Left lung (tissue), 10 donors: ENCODE results near the gene NET1. TPM values are rescaled to one million over a fixed set of nuclear protein-coding genes. Genes with fewer than 3 reads are reported as not detected.
A peak's percentile ranks its signal among the peaks of the same experiment; 100 is the strongest.

Experiments
- ATAC-seq: fragments of 200-7000 bp; cut with Tn5 transposase; one replicate; pipeline ENCODE4 v1.9.1; 2020; ENCODE audit warnings: moderate library complexity
- DNase-seq, 4 donors: peaks; one replicate each; pipeline ENCODE4 v3.0.0-alpha.2; 2013 to 2020
- H3K27ac ChIP-seq, 2 donors: fragments of 200-600 bp; sonication (generic) in 1 of 2; one replicate each; pipeline versions ENCODE4 v1.5.0 to v1.8.0; 2020 to 2021
- H3K27me3 ChIP-seq, 2 donors: fragments of 200-600 bp; sonication (generic) in 1 of 2; one replicate each; pipeline versions ENCODE4 v1.5.0 to v1.8.0; 2020 to 2021
- H3K36me3 ChIP-seq, 2 donors: fragments of 200-600 bp; sonication (generic) in 1 of 2; one replicate each; pipeline versions ENCODE4 v1.5.0 to v1.8.0; 2020 to 2021
- H3K4me1 ChIP-seq, 2 donors: fragments of 200-600 bp; one replicate each; pipeline ENCODE4 v1.8.0; 2021
- H3K4me3 ChIP-seq, 2 donors: fragments of 200-600 bp; sonication (generic) in 1 of 2; one replicate each; pipeline versions ENCODE4 v1.5.0 to v1.8.0; 2020 to 2021; ENCODE audit warnings: mild to moderate bottlenecking in 1 of 2
- H3K9me3 ChIP-seq, 2 donors: fragments of 200-600 bp; sonication (generic) in 1 of 2; one replicate each; pipeline versions ENCODE4 v1.5.0 to v1.8.0; 2020 to 2021
- intact Hi-C, 2 donors: fragments of 100-400 bp; cut with DNase I; formaldehyde crosslinking; loops; one replicate each; pipeline versions ENCODE4 v1.11.2 to v1.14.2; 2022
- polyA plus RNA-seq, 6 donors: library from polyadenylated mRNA; unstranded; fragments of 120-200 nt; gene quantifications; one replicate each; pipeline ENCODE4 v1.2.1, GENCODE V29; 2013; ENCODE audit not compliant: insufficient read length in 6 of 6
- total RNA-seq, 2 donors: library from RNA; stranded (reverse); fragmentation: NEBNext Ultra II Directional; extraction: Animal tissue kit (Norgen Biotek cat#: 25700); gene quantifications; one replicate each; pipeline ENCODE4 v1.2.1, GENCODE V29; 2021
- TF ChIP-seq, protein P1 (sequence below), 2 donors: fragments of 200-600 bp; sonication (generic) in 1 of 2; IDR thresholded peaks; one replicate each; pipeline versions ENCODE4 v1.5.0 to v1.8.0; 2021; ENCODE audit warnings: antibody characterized with exemption in 2 of 2
- donor health status: DM: no; HTN: yes; CAD: no.
- donor health status: DM: no; HTN: no; CAD: no.

The NET1 gene
- total and polyA plus RNA-seq, 8 donors, result 36.3 to 221 (median 154) TPM

DNA sequence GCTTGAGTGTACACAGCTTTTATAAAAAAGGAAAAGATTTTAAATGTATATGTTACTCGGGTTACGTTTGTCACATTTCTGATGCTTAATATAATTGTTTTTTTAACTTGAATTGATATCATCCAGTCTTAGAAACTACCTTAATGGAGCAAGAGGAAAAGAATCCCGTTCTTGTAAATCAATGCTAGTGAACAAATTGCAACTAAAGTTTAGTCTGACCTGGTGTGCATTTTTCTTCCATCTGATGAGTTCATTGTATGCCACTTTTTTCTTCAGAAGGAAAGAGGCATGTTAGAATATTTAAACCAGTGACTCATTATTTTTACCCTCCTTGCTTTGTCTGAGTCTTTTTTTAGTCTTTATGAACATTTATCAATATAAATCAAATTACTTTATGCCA, 34.7 kb downstream of the NET1 start:
- ATAC-seq, result peak; percentile 5
- intact Hi-C loops, result loop anchor here in 1 of 2 donors (10.0 kb wide), 1 partner anchor 178 kb away; no protein-coding TSS in a partner anchor
- Histone ChIP-seq H3K4me1 (peaks cover 4 to 32% of the 10 kb centered on the region in 2 donors), H3K27ac (peak overlapping the region; percentile 67 to 81), H3K27me3 (no peaks in the 10 kb centered on the region), H3K36me3 (peaks cover 0 to 1% of the 10 kb centered on the region in 2 donors), H3K4me3 (peak overlapping the region; percentile 27 to 47), H3K9me3 (no peaks in the 10 kb centered on the region)
- DNase-seq, result no peak
- TF ChIP-seq, protein P1, sequence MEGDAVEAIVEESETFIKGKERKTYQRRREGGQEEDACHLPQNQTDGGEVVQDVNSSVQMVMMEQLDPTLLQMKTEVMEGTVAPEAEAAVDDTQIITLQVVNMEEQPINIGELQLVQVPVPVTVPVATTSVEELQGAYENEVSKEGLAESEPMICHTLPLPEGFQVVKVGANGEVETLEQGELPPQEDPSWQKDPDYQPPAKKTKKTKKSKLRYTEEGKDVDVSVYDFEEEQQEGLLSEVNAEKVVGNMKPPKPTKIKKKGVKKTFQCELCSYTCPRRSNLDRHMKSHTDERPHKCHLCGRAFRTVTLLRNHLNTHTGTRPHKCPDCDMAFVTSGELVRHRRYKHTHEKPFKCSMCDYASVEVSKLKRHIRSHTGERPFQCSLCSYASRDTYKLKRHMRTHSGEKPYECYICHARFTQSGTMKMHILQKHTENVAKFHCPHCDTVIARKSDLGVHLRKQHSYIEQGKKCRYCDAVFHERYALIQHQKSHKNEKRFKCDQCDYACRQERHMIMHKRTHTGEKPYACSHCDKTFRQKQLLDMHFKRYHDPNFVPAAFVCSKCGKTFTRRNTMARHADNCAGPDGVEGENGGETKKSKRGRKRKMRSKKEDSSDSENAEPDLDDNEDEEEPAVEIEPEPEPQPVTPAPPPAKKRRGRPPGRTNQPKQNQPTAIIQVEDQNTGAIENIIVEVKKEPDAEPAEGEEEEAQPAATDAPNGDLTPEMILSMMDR (IDR thresholded peaks at IDR 0.05), result no peak

DNA sequence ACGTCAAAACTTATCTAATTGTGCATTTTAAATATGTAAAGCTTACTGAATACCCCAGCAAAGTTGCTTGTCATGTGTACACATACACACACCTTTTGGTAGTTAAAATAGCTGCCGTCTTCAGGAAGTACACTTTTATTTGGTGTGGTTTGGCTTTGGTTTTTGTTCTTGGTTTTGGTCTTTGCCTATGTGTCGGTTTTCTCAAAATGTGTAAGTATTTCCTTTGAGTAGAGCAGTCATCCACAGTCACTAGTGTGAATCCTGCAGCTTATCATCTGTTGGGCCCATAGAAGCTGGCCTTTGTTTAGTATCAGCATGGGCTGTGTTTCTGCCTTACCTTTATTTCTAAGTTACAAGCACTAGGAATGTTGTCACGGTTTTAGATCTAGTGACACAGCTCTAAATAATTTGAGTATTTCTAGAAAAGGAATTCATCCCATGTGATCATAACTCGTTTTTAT, 35.3 kb downstream of the NET1 start:
- Histone ChIP-seq H3K27me3 (no peaks in the 10 kb centered on the region), H3K9me3 (no peaks in the 10 kb centered on the region), H3K27ac (peak overlapping the region; percentile 67 to 81), H3K4me3 (peak overlapping the region; percentile 27 to 47), H3K4me1 (peaks cover 4 to 28% of the 10 kb centered on the region in 2 donors), H3K36me3 (peaks cover 0 to 7% of the 10 kb centered on the region in 2 donors)
- intact Hi-C loops, result loop anchor here in 1 of 2 donors (10.0 kb wide), 1 partner anchor 177 kb away; no protein-coding TSS in a partner anchor
- DNase-seq (no peak), ATAC-seq (peak; percentile 31)
- TF ChIP-seq, protein P1 (IDR thresholded peaks at IDR 0.05), result no peak

GRCh38 chr10:5448333-5449001, 36.1 kb downstream of the NET1 start:
- DNase-seq (no peak), ATAC-seq (no peak)
- Histone ChIP-seq H3K9me3 (no peaks in the 10 kb centered on the region), H3K27me3 (no peaks in the 10 kb centered on the region), H3K4me1 (peaks cover 4 to 28% of the 10 kb centered on the region in 2 donors), H3K36me3 (peaks cover 5 to 15% of the 10 kb centered on the region in 2 donors), H3K27ac (peak overlapping the region; percentile 67 to 81), H3K4me3 (peak overlapping the region; percentile 27 to 47)
- intact Hi-C loops, result loop anchor here in 1 of 2 donors (10.0 kb wide), 1 partner anchor 176 kb away; no protein-coding TSS in a partner anchor
- TF ChIP-seq, protein P1 (IDR thresholded peaks at IDR 0.05), result no peak

- Histone ChIP-seq H3K27me3 (no peaks in the 10 kb centered on the region), H3K36me3 (peaks cover 8 to 23% of the 10 kb centered on the region in 2 donors), H3K4me1 (peaks cover 4 to 28% of the 10 kb centered on the region in 2 donors), H3K4me3 (peak overlapping the region in 1 of 2 donors; percentile 47), H3K9me3 (no peaks in the 10 kb centered on the region), H3K27ac (peak overlapping the region; percentile 42 to 81)
- DNase-seq (no peak), ATAC-seq (no peak)
- intact Hi-C loops, result loop anchor here in 1 of 2 donors (10.0 kb wide), 1 partner anchor 176 kb away; no protein-coding TSS in a partner anchor
- TF ChIP-seq, protein P1 (IDR thresholded peaks at IDR 0.05), result no peak
These were observed 36.9 kb downstream of the NET1 start for GRCh38 chr10:5449227-5449626.

- Histone ChIP-seq H3K4me1 (peaks cover 4 to 28% of the 10 kb centered on the region in 2 donors), H3K27me3 (no peaks in the 10 kb centered on the region), H3K36me3 (peaks cover 12 to 29% of the 10 kb centered on the region in 2 donors), H3K9me3 (no peaks in the 10 kb centered on the region), H3K4me3 (peak overlapping the region in 1 of 2 donors; percentile 47), H3K27ac (peak overlapping the region; percentile 4 to 42)
- intact Hi-C loops, result loop anchor here in 1 of 2 donors (10.0 kb wide), 1 partner anchor 175 kb away; no protein-coding TSS in a partner anchor
- TF ChIP-seq, protein P1 (IDR thresholded peaks at IDR 0.05), result no peak
- ATAC-seq (peak; percentile 6), DNase-seq (no peak)
These were observed 37.5 kb downstream of the NET1 start for GRCh38 chr10:5449823-5450222.
